NCI-H1436 (cell line): ENCODE data around the gene RAB37.

Experiments
- DNase-seq: peaks from one replicate; lab custom pipeline; 2025; lab: John Stamatoyannopoulos, UW

RAB37 gene

DNA sequence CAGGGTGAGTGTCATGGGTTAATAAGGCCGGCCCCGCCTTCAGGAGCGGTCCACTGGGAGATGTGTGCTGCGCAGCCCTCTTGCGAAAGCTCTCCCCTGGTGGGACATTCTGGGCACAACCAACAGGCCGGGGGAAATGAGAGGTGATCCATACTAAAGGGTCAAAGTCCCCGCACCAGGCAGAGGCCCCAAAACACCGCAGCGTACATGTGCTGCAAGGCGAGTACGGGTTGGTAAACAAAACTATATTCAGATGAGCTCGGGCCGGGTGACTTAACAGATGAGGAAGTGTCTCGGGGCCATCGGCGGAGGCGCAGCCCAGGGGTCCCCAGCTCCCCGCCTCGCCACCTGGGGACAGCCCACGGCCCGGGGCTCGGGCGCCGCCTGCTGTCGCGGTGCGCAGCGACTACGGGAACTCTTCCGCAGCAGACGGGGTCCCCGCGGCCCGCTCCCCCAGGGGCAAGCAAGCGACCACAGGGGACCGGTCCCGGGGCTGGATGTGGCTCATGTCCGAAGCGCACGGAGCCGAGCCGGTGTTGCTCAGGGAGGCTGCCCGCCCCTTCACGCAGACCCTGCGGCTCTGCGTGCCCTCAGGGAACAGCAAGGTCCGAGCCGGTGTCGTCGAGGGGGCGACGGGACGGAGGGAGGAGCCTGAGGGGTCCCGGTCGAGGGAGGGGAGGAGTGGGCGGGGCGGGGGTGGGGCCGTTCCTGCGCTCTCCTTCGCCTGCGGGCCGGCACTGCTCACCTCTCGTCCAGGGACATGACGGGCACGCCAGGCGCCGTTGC is at the start of gene RAB37:
RAB37 (plus strand) TSS at position 744 of the 786 bp plus-strand sequence; CDS start at position 761, 17 bp downstream.
- no peak for DNase-seq

DNA sequence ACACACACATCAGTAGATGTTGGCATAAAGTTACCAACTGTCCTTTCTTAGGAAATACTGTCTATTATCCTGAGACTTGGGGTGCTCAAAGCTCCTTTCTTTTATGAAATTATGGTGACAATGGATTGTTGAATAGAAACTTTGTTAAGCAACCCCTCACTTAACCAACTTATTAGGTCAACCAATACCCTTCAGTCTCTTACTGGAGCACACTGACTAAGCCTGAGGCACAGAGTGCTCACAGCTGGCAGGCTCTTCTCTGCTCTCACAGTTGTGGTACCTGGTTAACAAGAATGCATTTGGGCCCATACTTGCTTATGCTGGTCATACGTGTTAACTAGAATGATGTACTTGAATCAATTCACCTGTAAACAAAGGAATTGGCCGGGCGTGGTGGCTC is 49.2 kb upstream of the RAB37 start:
- DNase-seq, result no peak

DNA sequence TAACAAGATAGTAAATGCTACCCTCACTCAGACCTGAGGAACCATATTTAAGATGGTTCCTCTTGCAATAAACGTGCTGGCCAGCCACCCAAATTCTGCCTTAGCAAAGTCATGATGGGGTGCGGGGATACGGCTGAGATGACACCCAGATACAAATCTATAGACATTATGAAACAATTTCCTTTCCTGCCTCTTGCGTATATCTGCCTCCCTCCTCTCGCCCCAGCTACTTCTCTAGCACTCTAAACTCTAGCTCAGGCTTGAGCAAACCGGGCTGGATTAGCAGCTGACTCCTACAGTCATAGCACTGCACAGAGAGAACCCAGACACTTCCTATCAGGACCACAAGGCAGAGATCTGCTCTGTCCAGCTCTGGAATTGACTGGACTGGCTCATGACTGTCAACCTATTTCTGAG is 46.6 kb upstream of the RAB37 start:
- no peak for DNase-seq

GRCh38 chr17:74691151-74691550 is 45.9 kb upstream of the RAB37 start:
- no peak for DNase-seq

- DNase-seq, result no peak
Measured at GRCh38 chr17:74694081-74694480, 43.0 kb upstream of the RAB37 start.

DNA sequence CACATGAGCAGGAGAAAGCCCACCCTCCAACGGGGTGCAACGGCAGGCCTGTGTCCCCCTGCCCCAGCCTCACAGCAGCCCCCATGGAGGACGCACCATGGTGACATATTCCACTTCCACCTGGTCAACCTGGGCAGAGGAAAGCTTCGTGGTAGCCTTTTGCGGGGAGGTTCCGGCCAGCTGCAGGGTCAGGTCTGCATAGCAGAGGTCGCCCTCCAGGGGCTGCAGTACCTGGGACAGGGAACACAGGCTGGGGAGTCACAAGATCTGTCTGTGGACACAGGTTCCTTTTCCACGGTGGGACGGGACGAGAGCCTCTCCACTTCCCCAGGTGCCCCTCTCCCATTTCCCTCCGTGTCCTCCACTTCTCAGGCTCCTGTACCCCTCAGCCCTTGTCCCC is 41.4 kb upstream of the RAB37 start:
- no peak for DNase-seq

GRCh38 chr17:74697515-74697914 is 39.5 kb upstream of the RAB37 start:
- DNase-seq, result no peak

DNA sequence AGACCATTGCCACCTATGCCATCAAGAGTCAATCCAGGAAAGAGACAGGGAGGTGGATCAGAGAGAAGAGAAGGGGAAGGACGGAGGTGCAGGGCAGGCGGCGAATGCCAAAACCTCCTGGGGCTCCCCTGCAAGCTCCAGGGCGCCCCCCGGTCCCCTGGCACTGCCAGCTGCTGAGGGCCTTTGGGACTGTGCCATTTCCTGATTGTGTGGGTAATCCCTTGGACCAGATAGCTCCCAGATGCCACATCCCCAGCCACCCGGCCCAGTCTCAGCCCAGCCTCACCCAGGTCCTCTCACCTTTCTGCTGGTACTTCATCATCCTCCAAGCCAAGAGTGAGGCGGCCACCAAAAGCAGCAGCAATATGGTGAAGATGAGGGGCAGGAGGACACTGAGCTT is 39.0 kb upstream of the RAB37 start:
- DNase-seq, result no peak

DNA sequence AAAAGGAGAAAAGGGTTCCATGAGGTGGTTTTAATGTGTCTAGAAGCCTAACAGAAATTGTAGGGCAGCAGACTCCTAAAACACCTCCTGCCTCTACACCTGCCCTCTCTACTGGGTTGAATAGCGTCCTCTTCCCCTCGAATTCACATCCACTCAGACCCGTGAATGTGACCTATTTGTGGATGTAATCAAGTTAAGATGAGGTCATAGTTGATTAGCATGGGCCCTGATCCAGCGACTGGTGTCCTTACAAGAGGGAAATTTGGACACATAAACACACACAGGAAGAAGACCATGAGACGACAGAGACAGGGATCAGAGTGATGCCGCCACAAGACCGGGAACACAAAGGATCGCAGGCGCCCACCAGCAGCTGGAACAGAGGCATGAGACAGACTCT is 37.8 kb upstream of the RAB37 start:
- DNase-seq, result no peak

GRCh38 chr17:74702116-74702871 is 34.8 kb upstream of the RAB37 start:
- no peak for DNase-seq

GRCh38 chr17:74703311-74703710 is 33.7 kb upstream of the RAB37 start:
- DNase-seq, result no peak

DNA sequence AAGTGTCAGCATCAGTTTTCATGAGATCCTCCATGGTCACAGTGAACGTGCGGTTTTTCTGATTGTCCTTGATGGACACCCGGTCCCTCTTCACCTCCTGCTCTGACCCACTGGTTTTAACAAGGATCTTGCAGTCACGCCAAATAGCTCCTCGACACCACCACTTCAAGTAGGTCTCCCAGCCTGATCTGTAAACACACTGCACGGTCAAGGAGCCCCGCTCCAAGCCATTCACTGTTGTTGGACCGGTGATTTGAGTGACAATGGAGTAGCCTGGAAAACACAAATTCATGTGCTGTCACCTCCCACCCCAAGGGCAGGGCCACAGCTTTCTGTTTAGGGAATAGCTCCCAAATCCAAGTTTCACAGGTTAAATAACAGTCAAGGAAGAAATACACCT is 32.5 kb upstream of the RAB37 start:
- no peak for DNase-seq

DNA sequence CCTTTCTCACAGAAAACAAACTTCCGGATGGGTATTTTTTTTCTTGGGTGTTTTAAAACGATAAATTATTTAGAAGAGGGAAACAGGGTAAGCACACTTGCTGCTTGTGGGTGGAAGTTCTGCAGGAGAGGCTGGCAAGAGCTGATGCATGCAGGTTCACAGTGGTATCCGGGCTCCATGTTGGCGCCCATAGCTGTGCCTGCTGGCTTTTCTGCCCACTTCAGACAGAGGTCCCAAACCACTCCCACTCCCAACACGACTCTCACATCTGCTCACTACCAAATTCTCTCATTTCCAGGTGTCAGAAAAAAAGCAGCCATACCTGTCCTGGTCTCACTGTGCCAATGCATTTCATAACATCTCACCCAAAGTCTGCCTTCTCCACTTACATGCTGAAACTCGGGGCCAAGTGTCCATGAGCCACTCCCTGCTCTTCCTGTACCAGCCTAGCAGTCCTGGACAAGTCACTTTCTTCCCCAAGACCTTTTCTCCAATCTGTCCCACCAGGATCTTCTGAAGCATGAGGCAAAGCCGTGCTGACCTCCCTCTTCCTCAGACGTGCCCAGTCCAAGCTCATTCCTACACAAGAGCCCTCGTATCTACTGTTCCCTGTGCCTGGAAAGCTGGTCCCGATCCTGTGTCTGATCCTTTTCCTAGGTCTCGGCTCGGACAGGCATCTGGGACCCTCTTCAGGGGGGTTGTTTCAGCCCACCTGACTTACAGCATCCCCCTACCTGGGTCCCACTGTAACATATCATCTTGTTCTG is 25.8 kb upstream of the RAB37 start:
- DNase-seq, result no peak

DNA sequence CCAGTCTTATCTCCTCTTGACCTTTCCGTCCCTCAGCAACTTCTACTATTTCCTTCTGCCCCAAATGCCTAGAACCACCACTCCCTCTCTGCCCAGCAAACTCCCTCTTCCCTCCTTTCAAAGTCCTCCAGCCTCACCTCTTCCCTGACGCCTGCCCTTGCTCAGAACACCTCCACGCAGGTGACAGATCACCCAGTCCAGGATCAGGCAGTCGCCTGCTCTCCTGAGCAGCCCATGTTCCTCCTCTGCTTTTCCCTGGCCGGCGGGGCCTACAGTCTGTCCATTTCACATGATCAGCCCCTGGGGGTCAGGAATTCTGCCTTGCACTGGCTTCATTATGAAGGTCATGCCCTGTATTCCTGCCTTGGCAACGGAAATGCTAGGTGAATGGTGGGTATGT is 24.8 kb upstream of the RAB37 start:
- DNase-seq, result no peak

- no peak for DNase-seq
Measured at GRCh38 chr17:74712756-74713155, 24.3 kb upstream of the RAB37 start, which contains the start of gene CD300LF. TSS of gene CD300LF (minus strand) at chr17:74712923. CDS start at chr17:74712866, 57 bp downstream.

- DNase-seq, result no peak
Measured at GRCh38 chr17:74713171-74713755, 23.8 kb upstream of the RAB37 start.

DNA sequence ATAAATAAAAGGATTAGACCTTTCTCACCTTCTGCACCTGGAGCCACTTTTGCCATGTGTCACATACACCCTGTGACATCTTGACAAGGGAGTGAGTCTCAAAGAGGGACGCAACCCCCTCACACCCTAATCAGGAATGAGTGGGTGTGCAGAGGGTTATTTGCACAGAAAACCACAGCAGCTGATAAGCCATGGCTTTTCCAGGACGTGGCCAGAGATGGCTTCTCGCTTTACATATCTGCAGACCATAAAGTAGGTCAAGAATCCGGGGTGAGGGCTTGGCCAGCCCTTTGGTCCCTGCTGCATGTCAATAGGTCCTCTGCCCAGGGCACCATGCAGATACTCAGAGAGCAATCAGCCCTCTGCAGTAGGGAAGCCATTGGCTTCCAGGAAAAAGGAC is 21.9 kb upstream of the RAB37 start:
- no peak for DNase-seq

DNA sequence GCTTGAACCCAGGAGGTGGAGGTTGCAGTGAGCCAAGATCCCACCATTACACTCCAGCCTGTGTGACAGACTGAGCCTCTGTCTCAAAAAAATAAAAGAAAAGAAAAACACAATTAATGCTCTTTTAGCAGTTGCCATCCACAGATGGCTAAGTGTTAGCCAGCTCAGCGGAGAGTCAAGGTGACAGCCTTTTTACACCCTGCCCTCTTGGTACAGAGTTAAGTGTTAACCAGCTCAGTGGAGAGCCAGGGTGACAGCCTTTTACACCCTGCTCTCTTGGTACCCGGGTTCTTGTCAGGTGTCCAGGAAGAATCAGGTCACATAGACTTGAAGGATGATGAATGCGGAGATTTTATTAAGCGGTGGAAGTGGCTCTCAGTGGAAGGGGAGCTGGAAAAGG is 16.6 kb upstream of the RAB37 start:
- DNase-seq, result no peak

- DNase-seq, result no peak
Measured at GRCh38 chr17:74722782-74723181, 14.3 kb upstream of the RAB37 start.

DNA sequence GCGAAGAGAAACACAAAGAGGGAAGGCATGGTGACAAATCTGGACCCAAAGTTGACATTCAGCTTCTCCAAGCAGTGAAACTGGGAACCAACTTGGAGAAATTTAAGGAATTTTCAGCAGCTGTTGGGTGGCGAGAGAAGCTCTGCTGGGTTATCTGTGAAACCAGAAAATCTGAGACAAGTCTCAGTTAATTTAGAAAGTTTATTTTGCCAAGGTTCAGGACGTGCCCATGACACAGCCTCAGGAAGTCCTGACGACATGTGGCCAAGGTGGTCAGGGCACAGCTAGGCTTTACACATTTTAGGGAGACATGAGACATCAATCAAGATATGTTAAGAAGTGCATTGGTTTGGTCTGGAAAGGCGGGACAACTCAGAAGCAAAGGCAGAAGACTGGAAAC is 13.2 kb upstream of the RAB37 start:
- DNase-seq, result no peak

- DNase-seq, result no peak
Measured at GRCh38 chr17:74725111-74725510, 11.9 kb upstream of the RAB37 start.

GRCh38 chr17:74728033-74728701 is 8.9 kb upstream of the RAB37 start:
- DNase-seq, result no peak
